ENCODE results near the gene NLRP9. TPM values are rescaled to one million over a fixed set of nuclear protein-coding genes. Genes with fewer than 3 reads are reported as not detected.

The NLRP9 gene
- total RNA-seq, 4 donors from 2014 or later: not detected

DNA sequence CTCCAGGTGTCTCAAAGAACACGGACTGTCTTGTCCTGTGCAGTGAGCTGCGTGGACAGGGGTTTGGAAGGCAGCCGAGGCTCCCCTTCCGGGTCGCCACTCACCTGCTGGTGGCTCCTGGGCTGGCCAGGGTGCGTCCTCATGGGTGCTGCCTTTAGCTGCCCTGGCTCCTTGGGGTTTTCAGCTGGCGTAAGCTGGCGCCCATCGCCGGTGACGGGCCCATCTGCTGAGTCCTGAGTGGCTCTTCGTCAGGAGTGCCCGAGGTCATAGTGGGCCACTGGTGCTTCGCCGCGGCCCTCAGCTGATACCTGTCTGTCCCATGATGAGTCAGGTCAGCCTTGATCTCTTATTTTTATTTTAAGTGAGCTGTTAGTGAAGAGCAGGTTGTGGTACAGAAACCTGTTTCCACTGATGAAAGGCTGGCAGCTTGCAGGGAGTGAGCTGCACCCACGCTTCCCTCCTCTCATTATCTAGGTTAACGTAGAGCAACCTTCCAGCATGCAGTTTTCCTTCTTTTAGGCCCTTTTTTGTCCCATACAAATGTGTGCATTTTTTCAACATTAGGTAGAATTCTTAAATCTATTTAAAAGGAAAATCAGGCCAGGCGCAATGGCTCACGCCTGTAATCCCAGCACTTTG lies 44.7 kb downstream of the NLRP9 start:
- 80 to 100% methylated on average over 1 to 4 of the region's 20 CpGs for WGBS, 2 donors (ENCODE audit: low coverage in 1 of 2)
- Histone ChIP-seq H3K36me3 (peaks cover 0 to 100% of the 10 kb centered on the region in 2 donors), H3K27me3 (no peaks in the 10 kb centered on the region), H3K4me3 (no peak overlapping the region), H3K4me1 (peaks cover 0 to 5% (median 0%) of the 10 kb centered on the region in 3 donors), H3K9me3 (no peaks in the 10 kb centered on the region), H3K27ac (no peak overlapping the region)
- no peak for ATAC-seq
- no peak for TF ChIP-seq EP300 (IDR thresholded peaks at IDR 0.05)
- TF ChIP-seq CTCF (IDR thresholded peaks at IDR 0.05): no peak
- TF ChIP-seq POLR2A (IDR thresholded peaks at IDR 0.05): no peak

DNA sequence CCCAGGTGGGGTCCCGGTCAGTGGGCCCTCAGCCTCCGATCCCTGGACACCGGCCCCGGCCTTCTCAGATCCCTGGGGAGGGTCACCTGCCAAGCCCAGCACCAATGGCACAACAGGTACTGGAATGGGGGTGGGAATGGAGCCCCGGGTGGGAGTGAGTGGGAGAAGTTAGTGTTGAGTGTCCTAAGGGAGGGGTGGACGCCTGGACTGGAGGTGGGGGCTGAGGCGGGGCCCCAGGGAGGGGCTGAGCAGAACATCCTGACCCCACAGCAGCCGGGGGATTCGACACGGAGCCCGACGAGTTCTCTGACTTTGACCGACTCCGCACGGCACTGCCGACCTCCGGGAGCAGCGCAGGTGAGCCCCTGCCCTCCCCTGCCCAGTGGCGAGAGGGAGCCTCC lies 45.5 kb downstream of the NLRP9 start:
- H3K4me1 ChIP-seq: peaks cover 0 to 13% (median 0%) of the 10 kb centered on the region in 3 donors
- H3K27ac ChIP-seq: no peak overlapping the region
- peaks cover 0 to 100% of the 10 kb centered on the region in 2 donors for H3K36me3 ChIP-seq
- H3K4me3 ChIP-seq: no peak overlapping the region
- no peak for ATAC-seq
- H3K27me3 ChIP-seq: no peaks in the 10 kb centered on the region
- TF ChIP-seq POLR2AphosphoS5 (IDR thresholded peaks at IDR 0.05): no peak
- no peak for TF ChIP-seq CTCF (IDR thresholded peaks at IDR 0.05)
- TF ChIP-seq EP300 (IDR thresholded peaks at IDR 0.05): no peak
- TF ChIP-seq POLR2A (IDR thresholded peaks at IDR 0.05): no peak
- 90 to 100% methylated on average over 1 to 7 of the region's 19 CpGs for WGBS, 2 donors (ENCODE audit: low coverage in 1 of 2)
- H3K9me3 ChIP-seq: no peaks in the 10 kb centered on the region

GRCh38 chr19:55691561-55692481 lies 46.4 kb downstream of the NLRP9 start:
- H3K9me3 ChIP-seq: no peaks in the 10 kb centered on the region
- no peak overlapping the region for H3K4me3 ChIP-seq
- ATAC-seq: no peak
- H3K27ac ChIP-seq: no peak overlapping the region
- peaks cover 0 to 18% (median 0%) of the 10 kb centered on the region in 3 donors for H3K4me1 ChIP-seq
- no peak for TF ChIP-seq EP300 (IDR thresholded peaks at IDR 0.05)
- no peaks in the 10 kb centered on the region for H3K27me3 ChIP-seq
- 82 to 92% methylated on average over 5 to 11 of the region's 31 CpGs for WGBS, 2 donors (ENCODE audit: low coverage in 1 of 2)
- peaks cover 0 to 100% of the 10 kb centered on the region in 2 donors for H3K36me3 ChIP-seq

- H3K4me1 ChIP-seq: peaks cover 0 to 25% (median 0%) of the 10 kb centered on the region in 3 donors
- H3K27ac ChIP-seq: no peak overlapping the region
- no peaks in the 10 kb centered on the region for H3K27me3 ChIP-seq
- peaks cover 0 to 100% of the 10 kb centered on the region in 2 donors for H3K36me3 ChIP-seq
- H3K4me3 ChIP-seq: no peak overlapping the region
- no peak for ATAC-seq
- no peak for TF ChIP-seq POLR2AphosphoS5 (IDR thresholded peaks at IDR 0.05)
- TF ChIP-seq EP300 (IDR thresholded peaks at IDR 0.05): no peak
- no peak for TF ChIP-seq POLR2A (IDR thresholded peaks at IDR 0.05)
- no peak for TF ChIP-seq CTCF (IDR thresholded peaks at IDR 0.05)
- WGBS, 2 donors (ENCODE audit: low coverage in 1 of 2): 93% methylated on average over 15 of the region's 31 CpGs; no CpG with 5 or more reads in 1 of the 2 donors
- H3K9me3 ChIP-seq: no peaks in the 10 kb centered on the region
These were observed 47.2 kb downstream of the NLRP9 start for GRCh38 chr19:55690769-55691545.

All from gastroesophageal sphincter (tissue), 4 donors.